Esophagus muscularis mucosa (tissue), 4 donors: ENCODE data around the gene CEBPG. TPM values are rescaled to one million over a fixed set of nuclear protein-coding genes. Genes with fewer than 3 reads are reported as not detected.

ENCODE experiments used
- DNase-seq: peaks from one replicate; pipeline ENCODE4 v3.0.0-alpha.2; 2017; ENCODE audit errors: extremely low spot score
- H3K27ac ChIP-seq, 4 donors: fragments of 200-600 bp; sonication (generic); replicated peaks in 1 of 4; 1 replicate in 3 of 4; 2 replicates in 1 of 4; pipeline ENCODE4 v1.5.1; 2016 to 2019; ENCODE audit warnings: mild to moderate bottlenecking in 1 of 4
- H3K27me3 ChIP-seq, 4 donors: fragments of 200-600 bp; sonication (generic); one replicate each; pipeline versions ENCODE4 v1.5.1 to v1.6.0; 2016 to 2019
- H3K36me3 ChIP-seq, 4 donors: fragments of 200-600 bp; sonication (generic); one replicate each; pipeline ENCODE4 v1.5.1; 2016 to 2019
- H3K4me1 ChIP-seq, 4 donors: fragments of 200-600 bp; sonication (generic); one replicate each; pipeline ENCODE4 v1.5.1; 2016 to 2019
- H3K4me3 ChIP-seq, 4 donors: fragments of 200-600 bp; sonication (generic); 1 replicate in 2 of 4; 2 replicates in 2 of 4; pipeline ENCODE4 v1.5.1; 2016 to 2019; ENCODE audit warnings: mild to moderate bottlenecking in 4 of 4, moderate library complexity in 1 of 4
- H3K9me3 ChIP-seq, 4 donors: fragments of 200-600 bp; sonication (generic); 1 replicate in 3 of 4; 2 replicates in 1 of 4; pipeline ENCODE4 v1.5.1; 2016 to 2019
- CTCF ChIP-seq, 3 experiments: fragments of 200-600 bp in 2 of 3; fragments of 450-650 bp in 1 of 3; sonication (generic) in 2 of 3; IDR thresholded peaks; one replicate each; pipeline ENCODE4 v1.5.1; 2017 to 2019; ENCODE audit warnings: antibody characterized with exemption in 3 of 3, mild to moderate bottlenecking in 2 of 3, moderate library complexity in 1 of 3
- EP300 ChIP-seq: sonication (generic); formaldehyde crosslinking; IDR thresholded peaks from one replicate; pipeline ENCODE4 v1.6.1; 2017; ENCODE audit warnings: antibody characterized with exemption
- POLR2A ChIP-seq: fragments of 450-650 bp; IDR thresholded peaks from one replicate; pipeline ENCODE4 v1.6.1; 2017; ENCODE audit warnings: antibody characterized with exemption, moderate library complexity, mild to moderate bottlenecking, low read depth
- POLR2AphosphoS5 ChIP-seq, 2 donors: sonication (generic); formaldehyde crosslinking; IDR thresholded peaks; one replicate each; pipeline ENCODE4 v1.6.1; 2017; ENCODE audit warnings: antibody characterized with exemption in 2 of 2
- WGBS: methylation state at CpG from one replicate; pipeline ENCODE4 v1.1.5; 2018; 5-methylcytosine and 5-hydroxymethylcytosine counted together
- intact Hi-C: fragments of 100-400 bp; cut with DNase I; formaldehyde crosslinking; loops from one replicate; pipeline ENCODE4 v1.15.1; 2023
- total RNA-seq, 4 donors: library from RNA; depleted of rRNA; stranded (reverse); fragments of >200 nt; gene quantifications; one replicate each; pipeline versions ENCODE4 v1.1.0 to v1.2.1, GENCODE V29; 2016

Gene CEBPG
- total RNA-seq, 4 donors from 2014 or later = 23.1 to 30.3 (median 28.5) TPM

GRCh38 chr19:33381101-33381500 lies 7.6 kb downstream of the CEBPG start:
- 88% methylated on average over 4 of the region's 4 CpGs for WGBS
- DNase-seq = no peak
- peaks cover 16 to 45% (median 35%) of the 10 kb centered on the region in 4 donors for H3K4me1 ChIP-seq
- no peaks in the 10 kb centered on the region for H3K9me3 ChIP-seq
- TF ChIP-seq POLR2AphosphoS5 (IDR thresholded peaks at IDR 0.05) = no peak
- TF ChIP-seq CTCF (IDR thresholded peaks at IDR 0.05) = no peak
- no peak for TF ChIP-seq POLR2A
- TF ChIP-seq EP300 = no peak
- H3K27me3 ChIP-seq = no peaks in the 10 kb centered on the region
- H3K4me3 ChIP-seq = no peak overlapping the region
- peaks cover 3 to 31% (median 20%) of the 10 kb centered on the region in 4 donors for H3K36me3 ChIP-seq
- no peak overlapping the region for H3K27ac ChIP-seq
- intact Hi-C loops = no loop called here

- Histone ChIP-seq H3K27ac (no peak overlapping the region), H3K4me1 (peaks cover 16 to 36% (median 26%) of the 10 kb centered on the region in 4 donors), H3K4me3 (no peak overlapping the region), H3K27me3 (no peaks in the 10 kb centered on the region), H3K9me3 (no peaks in the 10 kb centered on the region), H3K36me3 (peaks cover 12 to 39% (median 27%) of the 10 kb centered on the region in 4 donors)
- intact Hi-C loops = no loop called here
- no peak for DNase-seq
- TF ChIP-seq POLR2AphosphoS5 (IDR thresholded peaks at IDR 0.05) (no peak), CTCF (IDR thresholded peaks at IDR 0.05) (no peak), EP300 (no peak)
- WGBS = 88% methylated on average over 4 of the region's 4 CpGs
Measured at GRCh38 chr19:33382006-33382405, 8.5 kb downstream of the CEBPG start.

GRCh38 chr19:33382982-33383381 lies 9.5 kb downstream of the CEBPG start:
- intact Hi-C loops = no loop called here
- peaks cover 10 to 33% (median 20%) of the 10 kb centered on the region in 4 donors for H3K4me1 ChIP-seq
- no peak for TF ChIP-seq EP300
- TF ChIP-seq POLR2A = no peak
- TF ChIP-seq CTCF (IDR thresholded peaks at IDR 0.05) = no peak
- TF ChIP-seq POLR2AphosphoS5 (IDR thresholded peaks at IDR 0.05) = no peak
- no peaks in the 10 kb centered on the region for H3K9me3 ChIP-seq
- no peak overlapping the region for H3K4me3 ChIP-seq
- no peak overlapping the region for H3K27ac ChIP-seq
- DNase-seq = no peak
- peaks cover 12 to 49% (median 36%) of the 10 kb centered on the region in 4 donors for H3K36me3 ChIP-seq
- H3K27me3 ChIP-seq = no peaks in the 10 kb centered on the region
- WGBS = 79% methylated on average over 4 of the region's 4 CpGs

GRCh38 chr19:33383720-33384292 lies 10.3 kb downstream of the CEBPG start:
- 96% methylated on average over 13 of the region's 13 CpGs for WGBS
- peaks cover 12 to 55% (median 39%) of the 10 kb centered on the region in 4 donors for H3K36me3 ChIP-seq
- H3K27me3 ChIP-seq = no peaks in the 10 kb centered on the region
- H3K27ac ChIP-seq = no peak overlapping the region
- H3K9me3 ChIP-seq = no peaks in the 10 kb centered on the region
- TF ChIP-seq CTCF (IDR thresholded peaks at IDR 0.05) = no peak
- no peak for TF ChIP-seq POLR2A
- TF ChIP-seq POLR2AphosphoS5 (IDR thresholded peaks at IDR 0.05) = no peak
- no peak for TF ChIP-seq EP300
- H3K4me3 ChIP-seq = no peak overlapping the region
- peaks cover 14 to 33% (median 21%) of the 10 kb centered on the region in 4 donors for H3K4me1 ChIP-seq
- intact Hi-C loops = no loop called here
- no peak for DNase-seq

- no peak overlapping the region for H3K4me3 ChIP-seq
- WGBS = 97% methylated on average over 8 of the region's 8 CpGs
- TF ChIP-seq EP300 (no peak), CTCF (IDR thresholded peaks at IDR 0.05) (no peak), POLR2AphosphoS5 (IDR thresholded peaks at IDR 0.05) (no peak), POLR2A (no peak)
- H3K4me1 ChIP-seq = peaks cover 23 to 39% (median 32%) of the 10 kb centered on the region in 4 donors
- H3K9me3 ChIP-seq = no peaks in the 10 kb centered on the region
- DNase-seq = no peak
- intact Hi-C loops = no loop called here
- H3K36me3 ChIP-seq = peaks cover 12 to 49% (median 30%) of the 10 kb centered on the region in 4 donors
- no peaks in the 10 kb centered on the region for H3K27me3 ChIP-seq
- no peak overlapping the region for H3K27ac ChIP-seq
Measured at GRCh38 chr19:33384983-33385382, 11.5 kb downstream of the CEBPG start.
